Measurements from ENCODE around the gene PHOX2A.
"Not testable (repeated sequence)": the region's sequence is repeated elsewhere in the genome, so short reads cannot be mapped to it uniquely, and the experiment has no call there.

Gene PHOX2A

GRCh38 chr11:72244060-72244360 lies at the start of gene PHOX2A:
Gene PHOX2A (minus strand): TSS chr11:72244176. CDS start chr11:72244004, 172 bp downstream.
- no peak for FAIRE-seq

GRCh38 chr11:72293391-72293790 lies 49.4 kb upstream of the PHOX2A start:
- FAIRE-seq, result no peak

- no peak for FAIRE-seq
Measured at GRCh38 chr11:72292106-72292785, 48.3 kb upstream of the PHOX2A start.

DNA sequence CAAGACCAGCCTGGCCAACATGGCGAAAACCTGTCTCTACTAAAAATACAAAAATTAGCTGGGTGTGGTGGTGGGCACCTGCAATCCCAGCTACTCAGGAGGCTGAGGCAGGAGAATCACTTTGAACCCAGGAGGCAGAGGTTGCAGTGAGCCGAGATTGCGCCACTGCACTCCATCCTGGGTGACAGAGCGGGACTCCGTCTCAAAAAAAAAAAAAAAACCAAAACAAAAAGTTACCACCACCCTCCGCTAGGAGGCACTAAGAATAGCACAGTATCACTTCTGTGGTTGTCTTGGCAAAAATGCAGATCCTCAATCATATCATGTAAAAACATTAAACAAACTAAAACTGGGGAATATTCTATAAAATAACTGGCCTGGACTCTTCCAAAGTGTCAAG lies 46.8 kb upstream of the PHOX2A start:
- FAIRE-seq, result not testable (repeated sequence)

DNA sequence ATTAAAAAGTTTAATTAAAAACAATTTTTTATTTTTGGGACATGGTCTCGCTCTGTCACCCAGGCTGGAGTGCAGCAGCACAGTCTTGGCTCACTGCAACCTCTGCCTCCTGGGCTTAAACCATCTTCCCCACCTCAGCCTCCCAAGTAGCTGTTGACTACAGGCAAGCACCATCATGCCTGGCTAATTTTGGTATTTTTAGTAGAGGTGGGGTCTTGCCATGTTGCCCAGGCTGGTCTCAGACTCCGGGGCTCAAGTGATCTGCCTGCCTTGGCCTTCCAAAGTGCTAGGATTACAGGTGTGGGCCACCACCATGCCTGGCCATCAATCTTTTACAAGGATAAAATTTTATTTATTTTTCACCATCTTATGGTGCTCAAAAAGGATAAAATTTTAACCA lies 43.3 kb upstream of the PHOX2A start:
- no peak for FAIRE-seq

- FAIRE-seq, result no peak
Measured at GRCh38 chr11:72283947-72284346, 40.0 kb upstream of the PHOX2A start.

GRCh38 chr11:72280726-72281315 lies 36.8 kb upstream of the PHOX2A start:
- no peak for FAIRE-seq

DNA sequence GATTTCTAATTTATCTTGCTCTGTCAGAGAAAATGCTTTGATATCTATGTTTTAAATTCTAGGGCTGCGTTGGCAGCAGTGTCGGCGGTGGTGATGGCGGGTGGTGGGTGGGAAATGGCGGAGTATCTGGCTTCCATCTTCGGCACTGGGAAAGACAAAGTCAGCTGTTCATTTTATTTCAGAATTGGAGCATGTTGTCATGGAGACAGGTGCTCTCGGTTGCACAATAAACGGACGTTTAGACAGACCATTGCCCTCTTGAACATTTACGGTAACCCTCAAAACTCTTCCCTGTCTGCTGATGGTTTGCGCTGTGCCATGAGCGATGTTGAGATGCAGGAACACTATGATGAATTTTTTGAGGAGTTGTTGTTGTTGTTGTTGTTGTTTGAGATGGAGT lies 36.1 kb upstream of the PHOX2A start:
- FAIRE-seq, result no peak

GRCh38 chr11:72278905-72279304 lies 34.9 kb upstream of the PHOX2A start:
- no peak for FAIRE-seq

GRCh38 chr11:72274435-72274834 lies 30.5 kb upstream of the PHOX2A start:
- no peak for FAIRE-seq

DNA sequence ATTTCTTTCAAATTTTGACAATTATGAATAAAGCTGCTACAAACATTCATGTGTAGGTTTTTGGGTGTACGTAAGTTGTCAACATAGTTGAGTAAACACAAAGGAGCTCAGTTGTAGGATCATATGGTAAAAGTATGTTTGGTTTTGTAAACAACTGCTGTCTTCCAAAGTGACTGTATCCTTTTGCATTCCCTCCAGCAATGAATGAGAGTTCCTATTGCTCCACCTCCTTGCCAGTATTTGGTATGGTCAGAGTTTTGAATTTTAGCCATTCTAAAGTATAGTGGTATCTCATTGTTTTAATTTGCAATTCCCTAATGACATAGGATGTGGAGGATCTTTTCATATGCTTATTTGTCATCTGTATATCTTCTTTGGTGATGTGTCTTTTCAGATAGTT lies 28.0 kb upstream of the PHOX2A start:
- no peak for FAIRE-seq

- no peak for FAIRE-seq
Measured at GRCh38 chr11:72267956-72268617, 24.1 kb upstream of the PHOX2A start.

- not testable (repeated sequence) for FAIRE-seq
Measured at GRCh38 chr11:72266960-72267359, 23.0 kb upstream of the PHOX2A start.

DNA sequence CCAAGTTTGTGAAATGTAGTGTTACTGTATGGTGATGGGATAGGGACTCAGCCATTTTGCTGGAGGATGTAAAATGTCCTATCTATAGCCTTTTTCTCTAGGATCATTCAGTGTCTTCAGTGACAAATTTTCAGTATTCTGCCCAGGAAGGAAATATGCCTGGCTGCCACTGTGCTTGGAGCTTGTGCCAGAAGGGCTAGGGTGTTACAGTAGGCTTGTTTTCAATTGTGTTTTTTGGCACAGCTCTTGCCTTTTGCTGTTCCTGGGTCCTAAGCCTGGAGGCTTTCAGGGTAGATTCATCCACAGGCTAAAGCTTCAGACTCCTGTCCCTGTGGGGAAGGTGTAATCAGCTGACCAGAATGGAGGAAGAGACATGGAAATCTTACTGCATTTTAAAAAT lies 22.0 kb upstream of the PHOX2A start:
- FAIRE-seq, result no peak

DNA sequence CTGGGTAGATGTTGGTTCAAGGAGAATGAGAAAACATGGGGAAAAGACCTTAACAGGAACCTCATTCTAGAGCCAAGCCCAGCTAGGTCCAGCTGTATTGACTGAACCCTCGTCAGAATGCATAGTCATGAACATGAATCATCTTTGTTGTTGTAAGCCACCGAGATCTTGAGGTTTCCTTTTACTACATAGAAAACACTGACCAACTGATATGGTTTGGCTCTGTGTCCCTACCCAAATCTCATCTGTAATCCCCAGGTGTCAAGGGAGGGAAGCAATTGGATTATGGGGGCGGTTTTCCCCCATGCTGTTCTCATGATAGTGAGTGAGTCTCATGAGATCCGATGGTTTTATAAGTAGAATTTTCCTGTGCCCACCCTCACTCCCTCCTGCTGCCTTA lies 19.4 kb upstream of the PHOX2A start:
- FAIRE-seq, result no peak

GRCh38 chr11:72260574-72260973 lies 16.6 kb upstream of the PHOX2A start:
- FAIRE-seq, result no peak

DNA sequence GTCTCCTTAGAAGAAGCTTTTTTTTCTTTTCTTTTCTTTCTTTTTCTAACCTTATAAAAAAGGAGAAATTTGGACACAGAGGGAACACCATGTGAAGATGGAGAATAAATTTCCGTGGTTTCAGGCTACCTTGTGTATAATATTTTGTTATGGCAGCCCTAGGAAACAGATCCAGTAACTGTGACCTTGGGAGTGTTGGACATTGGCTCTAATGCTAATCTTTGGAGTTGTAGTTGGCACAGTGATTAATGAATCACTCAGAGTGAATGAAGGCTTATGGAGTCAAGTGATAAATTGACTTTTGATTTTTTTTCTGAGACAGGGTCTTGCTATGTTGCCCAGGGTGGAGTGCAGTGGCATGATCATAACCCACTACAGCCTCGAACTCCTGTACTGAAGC lies 15.5 kb upstream of the PHOX2A start:
- no peak for FAIRE-seq

GRCh38 chr11:72257570-72257969 lies 13.6 kb upstream of the PHOX2A start:
- no peak for FAIRE-seq

DNA sequence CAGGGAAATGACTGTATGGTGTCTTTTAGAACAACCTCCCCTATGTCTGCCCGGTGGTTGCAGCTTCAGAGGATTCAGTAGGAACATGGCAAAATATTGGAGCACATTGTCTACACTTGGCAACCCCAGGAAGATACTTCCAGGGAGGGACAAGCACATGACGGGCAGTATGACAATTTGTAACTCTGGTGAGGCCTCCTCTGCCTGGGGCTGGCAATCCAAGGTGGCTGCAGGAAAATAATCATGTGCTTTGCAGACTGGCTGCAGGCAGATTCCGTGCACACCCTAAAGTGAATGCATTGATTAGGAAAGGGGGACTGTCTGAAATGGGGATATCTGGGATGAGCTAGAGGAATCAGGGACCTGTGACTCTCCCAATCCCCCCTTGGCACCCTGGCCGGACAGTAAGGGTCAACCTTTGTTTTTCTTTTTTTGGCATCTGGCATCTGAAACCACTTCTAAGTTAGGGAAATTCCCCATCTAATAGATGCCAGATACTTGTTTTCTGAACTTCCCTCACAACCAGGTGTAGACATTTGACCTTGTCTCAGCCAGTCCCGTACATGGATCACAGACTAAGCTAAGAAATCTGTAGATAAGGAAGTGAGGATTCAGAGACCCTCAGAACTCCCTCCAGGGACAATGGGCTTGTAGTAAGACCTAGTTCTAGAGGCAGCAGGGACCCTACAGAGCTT lies 10.5 kb upstream of the PHOX2A start:
- FAIRE-seq, result no peak

DNA sequence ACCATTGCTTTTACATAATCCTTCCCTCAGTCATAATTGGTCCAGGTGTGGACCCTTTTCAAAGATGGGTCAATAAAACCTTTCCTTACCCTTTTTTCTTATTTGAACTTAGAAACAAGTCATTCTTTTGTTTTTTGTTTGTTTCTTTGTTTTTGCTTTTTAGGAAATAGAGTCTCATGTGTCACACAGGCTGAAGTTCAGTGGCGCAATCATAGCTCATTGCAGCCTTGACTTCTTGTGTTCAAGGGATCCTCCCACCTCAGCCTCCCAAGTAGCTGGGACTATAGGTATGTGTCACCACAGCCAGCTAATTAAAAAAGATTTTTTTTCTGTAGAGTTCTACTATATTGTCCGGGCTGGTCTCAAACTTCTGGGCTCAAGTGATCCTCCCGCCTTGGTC lies 9.4 kb upstream of the PHOX2A start:
- FAIRE-seq, result no peak

DNA sequence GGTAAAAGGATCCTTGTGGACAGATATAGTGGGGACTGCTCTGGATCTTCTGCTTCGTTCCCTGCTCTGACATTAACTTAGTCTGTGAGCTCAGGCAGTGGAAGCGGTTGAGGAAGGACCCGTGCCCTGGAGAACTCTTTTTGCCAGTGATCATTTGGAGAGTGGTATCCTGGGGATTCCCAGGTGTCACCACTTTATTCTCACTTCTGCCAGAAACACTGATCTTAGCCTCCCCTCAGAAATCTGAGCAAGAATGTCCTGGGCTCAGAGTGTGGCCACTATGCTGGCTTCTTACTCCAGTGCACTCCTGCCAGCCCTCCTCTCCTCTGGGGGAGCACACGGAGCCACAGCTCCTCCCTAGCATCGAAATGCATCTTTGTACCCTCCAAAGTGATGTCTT lies 7.6 kb upstream of the PHOX2A start:
- FAIRE-seq, result no peak

GRCh38 chr11:72250661-72251464 lies 6.9 kb upstream of the PHOX2A start:
- FAIRE-seq, result no peak

GRCh38 chr11:72249961-72250360 lies 6.0 kb upstream of the PHOX2A start:
- FAIRE-seq, result no peak
